Activated T-helper 1 cell treated with Interleukin-2 at 50 U/mL for 16 hours (primary cell): ENCODE data around the gene ATXN1.

Experiments used
- DNase-seq: peaks from one replicate; pipeline ENCODE4 v3.0.0-alpha.2; 2020; ENCODE audit warnings: low read depth

ATXN1 gene

GRCh38 chr6:16743664-16744210 is 17.5 kb downstream of the ATXN1 start:
- no peak for DNase-seq

DNA sequence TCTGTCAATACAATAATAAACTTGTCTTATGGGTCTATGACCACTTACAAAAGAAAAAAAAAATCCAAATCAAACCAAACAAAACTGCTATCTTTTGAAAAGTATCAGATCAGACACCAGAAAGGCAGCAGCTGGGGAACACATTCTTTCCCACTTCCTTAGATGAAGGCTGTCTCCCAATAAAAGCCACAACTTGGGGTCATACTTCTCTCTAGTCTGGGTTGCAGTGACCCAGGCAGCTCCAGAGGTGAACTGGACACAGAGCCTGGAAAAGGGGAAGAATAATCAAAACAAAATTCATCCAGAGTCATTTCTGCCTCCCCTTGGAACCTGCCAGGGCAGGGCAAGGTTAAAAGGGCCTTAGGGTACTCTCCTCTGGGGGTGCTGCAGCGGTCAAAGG is 19.1 kb downstream of the ATXN1 start:
- DNase-seq: no peak

DNA sequence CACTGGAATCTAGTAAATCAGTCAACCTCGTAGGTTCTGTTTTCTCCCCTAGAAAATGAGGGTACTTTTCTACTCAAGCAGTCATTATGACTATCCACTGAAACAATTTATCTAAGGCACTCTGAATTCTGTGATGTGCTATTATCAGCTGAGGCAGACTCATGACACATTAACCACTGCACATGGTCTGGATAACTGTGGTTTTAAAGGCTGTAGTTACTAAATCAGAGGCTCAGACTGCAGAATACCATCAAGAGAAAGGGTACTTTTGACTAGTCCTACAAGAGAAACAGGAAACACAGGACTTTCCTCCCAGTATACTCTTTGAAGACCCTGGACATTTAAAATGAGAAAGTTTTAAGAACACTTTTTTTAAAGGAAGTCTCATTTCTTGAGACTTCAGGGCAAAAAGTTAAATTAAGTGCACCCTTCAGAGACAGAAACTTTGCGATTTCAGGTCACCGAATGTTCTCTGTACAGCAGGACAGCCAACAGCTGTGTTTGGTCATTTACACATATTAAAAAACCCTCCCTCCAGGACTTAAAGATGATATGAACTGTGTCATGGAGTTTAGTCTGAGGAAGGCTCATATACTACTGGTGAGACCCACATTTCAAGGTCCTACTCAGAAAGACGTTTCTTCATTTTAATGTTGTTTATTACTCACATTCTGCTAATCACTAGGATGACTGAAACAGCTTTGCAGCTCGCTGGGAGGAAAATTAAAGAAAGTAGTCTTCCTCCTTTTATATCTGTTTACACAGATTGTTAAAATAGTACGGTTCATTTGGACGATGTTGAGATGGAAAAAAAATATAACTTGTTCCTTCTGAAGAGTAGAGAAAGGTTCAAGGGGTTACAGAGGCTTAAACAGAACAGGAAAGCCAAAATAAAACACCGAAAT is 19.9 kb downstream of the ATXN1 start:
- DNase-seq: no peak

- DNase-seq: no peak
These were observed 21.2 kb downstream of the ATXN1 start for GRCh38 chr6:16740097-16740496.

DNA sequence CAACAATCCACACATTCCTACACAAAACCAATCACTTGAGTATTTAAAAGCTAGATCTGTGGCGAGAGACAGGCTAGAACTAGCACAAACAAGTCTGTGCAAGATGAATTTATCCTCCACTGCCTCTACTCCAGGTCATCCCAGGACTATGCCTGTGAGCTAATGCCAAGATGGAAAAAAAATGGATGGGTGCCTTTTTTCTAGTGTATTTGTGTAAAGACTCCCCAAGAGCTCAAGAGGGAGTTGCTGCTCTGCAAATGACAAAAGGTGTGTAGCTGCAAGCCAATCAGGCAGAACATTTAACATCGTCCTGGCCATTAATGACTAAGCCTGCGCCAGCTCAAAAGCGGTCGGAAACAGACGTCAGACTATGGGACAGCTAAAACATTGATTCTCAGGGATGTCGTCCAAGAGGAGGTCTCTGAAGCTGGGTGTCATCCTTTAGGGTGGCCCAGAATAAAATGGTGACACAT is 21.9 kb downstream of the ATXN1 start:
- DNase-seq: no peak

DNA sequence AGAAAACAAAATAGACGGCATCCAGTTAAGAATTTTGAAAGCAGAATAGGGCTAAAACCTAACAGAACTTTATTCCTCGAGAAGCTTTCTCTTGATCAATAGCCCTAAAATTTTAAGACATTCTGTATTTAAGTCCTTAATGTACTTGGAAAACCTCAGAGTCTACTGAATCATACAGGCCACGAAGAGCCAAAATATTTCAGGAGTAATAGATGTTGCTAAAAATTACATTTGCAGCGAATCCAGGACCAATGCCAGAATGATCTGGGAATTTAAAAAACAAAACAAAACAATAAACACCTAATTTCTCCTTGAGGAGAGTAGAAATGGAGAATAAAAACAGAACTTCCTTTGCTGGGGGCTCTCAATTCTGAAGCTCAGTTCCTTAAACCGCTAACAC is 23.3 kb downstream of the ATXN1 start:
- no peak for DNase-seq

DNA sequence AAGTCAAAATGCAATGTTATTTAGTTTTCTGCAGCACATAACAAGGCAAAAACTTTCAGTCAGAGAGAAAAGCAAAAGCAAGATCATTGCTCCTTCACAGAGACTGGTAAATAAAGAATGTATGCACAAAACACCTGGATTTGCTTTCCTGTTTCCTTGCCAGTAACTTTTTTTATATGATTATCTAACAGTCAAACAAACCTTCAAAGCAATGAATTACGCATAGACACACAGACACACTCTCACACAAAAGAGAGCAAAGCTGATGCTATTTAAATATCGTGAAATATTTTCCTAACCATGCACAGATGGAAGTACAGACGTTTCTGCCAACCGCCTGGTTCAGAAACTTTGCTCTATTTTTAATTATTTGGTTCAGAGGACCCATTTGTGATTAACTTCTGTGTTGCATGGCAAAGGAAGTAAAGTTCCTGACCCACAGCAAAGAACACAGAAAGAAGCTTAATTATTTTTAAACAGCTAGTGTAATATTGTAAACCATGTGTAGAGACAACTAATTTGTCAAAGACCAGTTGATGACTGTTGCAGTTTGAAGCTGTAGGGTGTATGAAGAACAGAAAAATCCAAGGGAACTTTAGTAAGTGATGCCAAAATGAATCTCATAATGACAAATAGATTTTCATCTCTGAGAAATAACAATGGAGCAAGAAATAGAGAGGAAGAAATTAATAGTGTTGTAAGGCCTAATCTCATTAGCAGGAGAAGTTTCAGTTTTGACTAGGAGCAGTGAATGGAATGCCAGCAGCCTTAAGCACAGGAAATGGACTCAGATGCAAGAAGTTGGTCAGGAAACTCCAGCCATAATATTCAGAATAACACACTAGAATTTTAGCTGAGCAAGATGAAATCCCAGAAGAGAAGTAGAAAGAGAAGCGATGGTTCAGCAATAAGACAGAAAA is 24.1 kb downstream of the ATXN1 start:
- no peak for DNase-seq

DNA sequence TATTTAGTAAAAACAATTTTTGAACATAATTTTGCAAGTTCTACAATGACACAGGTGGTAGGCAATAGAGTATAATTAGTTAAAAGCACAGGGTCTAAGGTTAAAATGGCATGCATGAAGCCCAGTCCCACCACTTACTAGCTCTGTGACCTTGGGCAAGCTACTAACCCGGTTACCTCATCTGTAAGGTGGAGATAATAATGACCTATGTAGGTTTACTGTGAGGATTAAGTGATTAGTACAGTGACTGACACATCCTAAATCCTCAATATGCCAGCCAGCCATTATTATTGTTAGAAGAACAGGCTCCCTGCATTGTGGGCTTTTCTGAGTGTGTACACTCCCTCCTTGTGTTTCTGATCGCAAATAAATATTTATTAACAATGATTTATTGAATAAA is 26.2 kb downstream of the ATXN1 start:
- DNase-seq: no peak

GRCh38 chr6:16733085-16733484 is 28.2 kb downstream of the ATXN1 start:
- no peak for DNase-seq

GRCh38 chr6:16731478-16732051 is 29.7 kb downstream of the ATXN1 start:
- no peak for DNase-seq

DNA sequence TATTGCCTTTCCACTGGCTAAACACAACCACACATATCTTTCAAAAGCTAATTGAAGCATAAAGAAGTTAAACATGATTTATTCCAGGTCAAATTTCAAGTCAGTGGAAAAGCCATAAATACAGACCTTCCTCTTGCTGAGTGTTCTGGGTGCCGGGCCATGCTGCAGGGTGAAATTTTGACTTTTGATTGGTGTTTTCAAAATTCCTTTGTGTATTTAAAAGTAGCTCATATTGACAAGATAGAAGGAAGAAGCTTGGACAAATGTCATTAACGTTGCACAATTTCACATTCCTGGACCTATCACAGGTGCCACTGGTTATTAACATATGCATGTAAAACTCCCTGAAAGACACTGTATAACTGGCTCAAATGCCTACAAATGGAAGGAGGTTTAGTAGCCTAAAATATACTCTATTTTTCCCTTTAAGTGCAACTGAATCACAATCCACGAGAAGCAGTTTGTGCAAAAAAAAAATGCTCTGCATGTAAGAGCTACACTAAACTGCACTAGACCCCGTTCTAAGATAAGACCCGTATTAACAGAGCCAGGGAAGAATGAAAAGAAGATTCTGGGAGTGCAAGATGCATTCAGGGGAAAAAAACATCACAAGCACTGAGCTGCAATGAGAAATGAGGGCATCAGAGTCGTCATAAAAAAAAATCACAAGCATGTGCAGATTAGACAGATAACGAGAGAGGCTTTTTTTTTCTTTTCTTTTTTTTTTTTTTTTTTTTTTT is 30.4 kb downstream of the ATXN1 start:
- no peak for DNase-seq

DNA sequence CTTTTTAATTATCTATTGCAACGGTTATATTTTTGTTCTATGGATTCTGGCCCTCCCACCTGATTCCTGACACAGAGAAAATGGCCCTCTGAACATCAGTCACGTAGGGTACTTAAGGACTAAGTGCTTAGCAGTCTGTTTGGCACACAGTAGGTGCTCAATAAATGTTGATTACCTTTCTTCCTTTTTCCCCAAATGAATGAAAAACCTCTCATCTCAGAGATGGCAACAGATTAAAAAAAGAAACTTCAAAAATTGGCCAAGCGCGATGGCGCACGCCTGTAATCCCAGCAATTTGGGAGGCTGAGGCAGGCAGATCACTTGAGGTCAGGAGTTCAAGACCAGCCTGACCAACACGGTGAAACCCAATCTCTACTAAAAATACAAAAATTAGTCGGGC is 31.5 kb downstream of the ATXN1 start:
- DNase-seq: no peak

DNA sequence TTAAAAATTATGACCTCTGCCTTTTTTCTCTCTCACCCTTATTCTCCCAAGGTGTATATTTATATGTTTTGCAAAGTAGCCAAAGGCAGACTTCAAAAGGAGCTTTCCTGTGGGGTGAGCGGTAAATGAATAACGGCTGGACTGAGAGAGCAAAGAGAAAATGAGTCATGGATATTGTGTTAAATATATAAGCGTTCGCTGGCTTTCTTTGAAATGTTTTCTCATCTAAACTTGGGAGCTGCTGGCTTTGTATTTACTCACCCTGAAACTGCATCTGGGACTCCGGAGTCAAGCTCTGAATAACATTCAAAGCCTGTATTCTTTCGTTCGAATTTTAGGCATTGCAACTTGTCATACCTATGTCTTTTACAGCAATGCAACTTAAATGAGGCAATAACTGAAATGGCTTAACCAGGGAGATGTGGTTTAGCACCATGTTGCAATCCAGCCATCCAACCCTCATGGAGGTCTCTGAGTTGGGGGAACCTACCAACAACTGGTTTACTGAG is 32.0 kb downstream of the ATXN1 start:
- DNase-seq: no peak

DNA sequence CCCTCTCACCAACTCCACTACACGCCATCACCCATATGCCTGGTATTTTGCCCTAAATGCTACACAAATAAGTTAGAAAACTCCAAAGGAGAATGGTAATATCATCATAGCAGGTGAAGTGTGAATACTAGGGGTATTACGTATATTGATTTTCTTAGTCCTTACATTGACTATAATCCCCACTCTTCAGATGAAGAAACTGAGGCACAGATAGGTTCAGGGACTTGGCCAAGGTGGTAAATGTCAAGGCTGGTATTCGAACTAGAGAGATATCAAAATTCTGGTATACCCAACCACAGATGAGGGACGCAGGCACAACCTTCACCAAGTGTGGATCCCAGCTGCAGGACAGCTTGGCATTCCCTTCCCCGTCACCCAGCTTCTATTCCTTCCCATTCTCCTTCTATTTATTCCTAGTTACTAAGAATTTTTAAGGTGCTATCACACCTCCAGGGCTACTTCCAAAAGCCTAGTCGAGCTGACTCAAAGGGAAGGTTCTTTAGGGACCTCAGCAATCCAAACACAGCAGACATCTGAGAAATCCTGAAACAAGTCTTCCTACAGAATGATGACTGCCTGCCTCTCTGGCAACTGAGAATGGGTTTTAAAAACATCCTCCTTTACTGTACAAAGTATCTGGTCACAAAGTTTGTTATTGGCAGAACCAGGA is 32.6 kb downstream of the ATXN1 start:
- DNase-seq: no peak

- DNase-seq: no peak
These were observed 33.3 kb downstream of the ATXN1 start for GRCh38 chr6:16727996-16728395.

DNA sequence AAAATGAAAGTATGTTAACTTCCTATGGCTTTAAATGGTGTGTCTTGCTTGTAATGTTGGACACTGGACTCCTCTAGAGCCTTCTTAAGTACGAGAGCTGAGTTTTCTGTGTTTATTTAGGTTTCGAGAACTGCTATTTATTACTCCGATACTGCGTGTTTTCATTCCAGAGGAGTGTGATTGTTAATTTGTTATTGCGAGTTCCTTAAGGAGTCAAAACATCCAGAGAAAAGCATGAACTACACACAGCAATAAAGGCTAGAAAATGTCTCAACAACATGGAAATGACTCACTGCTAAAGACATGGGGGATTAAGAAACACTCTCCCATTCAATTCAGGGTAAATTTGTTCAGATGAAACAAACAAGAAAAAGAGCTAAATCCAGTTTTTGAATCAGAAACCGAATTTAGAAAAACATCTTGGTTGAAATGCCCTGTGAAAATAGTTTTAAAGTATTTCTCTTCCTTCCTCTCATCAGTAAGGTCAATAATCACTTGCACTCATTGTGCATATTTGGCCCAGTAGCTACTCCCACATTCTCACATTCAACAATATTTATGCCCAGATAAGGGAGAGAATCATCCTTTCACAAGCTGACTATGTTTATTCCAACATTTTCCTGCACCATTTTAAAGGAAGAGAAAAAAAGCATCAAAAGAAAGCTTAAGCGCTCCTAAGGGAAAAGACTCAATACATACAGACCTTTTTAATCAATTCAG is 36.0 kb downstream of the ATXN1 start:
- DNase-seq: no peak

- no peak for DNase-seq
These were observed 37.4 kb downstream of the ATXN1 start for GRCh38 chr6:16723826-16724225.

DNA sequence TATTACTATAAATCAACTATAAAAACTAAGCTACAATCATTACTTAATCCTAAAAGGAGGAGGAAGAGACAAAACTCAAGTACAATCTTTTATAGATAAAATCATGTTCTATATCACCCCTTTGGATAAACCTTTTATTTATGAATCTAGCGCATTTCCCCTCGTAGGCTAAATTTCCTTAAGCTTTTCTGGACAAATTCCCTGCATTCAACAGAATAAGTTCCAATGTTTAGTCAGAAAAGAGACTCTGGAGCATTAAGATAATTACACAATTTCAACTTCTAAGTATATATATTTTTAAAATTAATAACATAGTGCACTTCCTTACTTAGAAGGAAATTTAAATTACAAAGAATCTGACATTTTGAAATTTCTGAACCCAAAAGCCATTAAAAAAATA is 37.9 kb downstream of the ATXN1 start:
- DNase-seq: no peak

DNA sequence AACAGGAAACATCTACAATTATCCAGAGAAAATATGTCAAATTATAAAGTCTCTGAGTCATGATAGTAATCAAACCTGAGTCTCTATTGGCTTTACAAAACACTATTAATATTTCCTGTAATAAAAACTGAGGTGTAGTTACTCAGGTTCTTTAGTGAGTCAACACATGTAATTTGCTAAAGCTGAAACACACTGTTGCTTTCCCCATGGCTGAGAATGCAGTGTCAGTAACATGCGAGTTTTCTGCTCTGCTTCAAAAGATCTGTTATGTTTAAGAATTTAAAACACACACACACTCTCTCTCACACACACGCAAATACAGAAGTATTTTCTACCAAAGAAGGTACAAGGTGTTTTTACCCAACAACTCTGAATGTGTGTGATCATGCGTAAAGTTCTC is 38.6 kb downstream of the ATXN1 start:
- no peak for DNase-seq

DNA sequence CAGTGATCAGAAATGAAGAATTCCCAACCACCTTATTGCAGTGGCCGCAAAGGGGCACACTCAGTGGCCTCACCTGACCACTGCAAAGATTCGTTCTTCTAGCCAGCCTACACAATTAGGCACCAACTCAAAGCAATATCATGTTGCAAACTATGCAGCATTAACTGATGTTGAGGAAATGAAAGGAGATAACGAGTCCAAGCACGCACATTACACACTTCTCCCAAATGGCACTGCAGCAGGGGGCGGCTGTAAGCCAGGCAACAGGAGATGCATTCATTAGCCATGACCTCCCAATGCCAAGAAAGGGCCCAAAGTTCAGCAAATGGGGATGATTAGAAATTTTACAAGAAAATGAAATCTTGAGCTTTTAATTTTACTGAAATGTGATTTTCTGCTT is 39.3 kb downstream of the ATXN1 start:
- DNase-seq: no peak
